ENCODE measurements around the gene SMCHD1. TPM values are rescaled to one million over a fixed set of nuclear protein-coding genes. Genes with fewer than 3 reads are reported as not detected.
"Not testable (repeated sequence)": the region's sequence is repeated elsewhere in the genome, so short reads cannot be mapped to it uniquely, and the experiment has no call there.

The SMCHD1 gene
- total RNA-seq, 1 donor from 2014 or later, result 25.2 TPM

DNA sequence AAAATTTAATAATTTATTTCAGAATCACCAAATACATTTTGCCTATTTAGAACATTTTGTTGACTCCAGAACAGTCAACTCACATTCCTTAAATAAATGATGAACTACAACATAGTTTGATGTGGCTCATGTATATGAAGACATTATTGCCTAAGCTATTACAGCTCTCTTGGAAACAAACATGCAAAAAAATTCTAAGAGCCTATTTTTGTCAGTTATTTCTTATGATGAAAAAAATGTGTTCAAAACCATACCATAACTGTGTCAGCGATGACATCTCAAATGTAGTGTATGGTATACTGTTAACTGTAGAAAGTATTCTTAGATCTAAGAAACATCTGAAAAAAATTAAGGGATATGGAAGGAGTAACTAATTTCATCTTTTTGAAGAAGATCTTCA, 185.0 kb downstream of the SMCHD1 start:
- intact Hi-C loops (cut with DNase I), result no loop called here
- ATAC-seq (no peak), DNase-seq (ENCODE audit: missing footprints) (no peak)

DNA sequence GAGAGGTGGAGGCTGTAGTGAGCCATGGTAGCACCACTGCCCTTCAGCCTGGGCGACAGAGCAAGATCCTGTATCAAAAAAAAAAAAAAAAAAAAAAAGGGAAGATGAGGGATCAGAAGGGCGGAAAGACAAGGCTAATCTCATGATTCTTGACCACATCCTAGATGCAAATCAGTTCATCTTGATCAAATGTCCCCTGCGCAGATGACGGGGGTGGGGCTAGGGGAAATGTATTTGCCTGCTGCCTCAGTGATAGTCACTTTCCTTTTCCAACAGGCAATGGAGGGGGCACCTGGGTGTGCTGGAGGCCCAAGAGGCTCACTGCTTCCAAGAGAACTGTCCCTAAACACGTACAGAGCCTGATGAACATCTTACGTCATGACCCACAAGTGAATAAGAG, 187.6 kb downstream of the SMCHD1 start:
- DNase-seq (ENCODE audit: missing footprints) (no peak), ATAC-seq (no peak)
- intact Hi-C loops (cut with DNase I), result no loop called here

GRCh38 chr18:2845172-2845571, 189.6 kb downstream of the SMCHD1 start:
- DNase-seq (ENCODE audit: missing footprints) (no peak), ATAC-seq (no peak)
- intact Hi-C loops (cut with DNase I), result no loop called here

DNA sequence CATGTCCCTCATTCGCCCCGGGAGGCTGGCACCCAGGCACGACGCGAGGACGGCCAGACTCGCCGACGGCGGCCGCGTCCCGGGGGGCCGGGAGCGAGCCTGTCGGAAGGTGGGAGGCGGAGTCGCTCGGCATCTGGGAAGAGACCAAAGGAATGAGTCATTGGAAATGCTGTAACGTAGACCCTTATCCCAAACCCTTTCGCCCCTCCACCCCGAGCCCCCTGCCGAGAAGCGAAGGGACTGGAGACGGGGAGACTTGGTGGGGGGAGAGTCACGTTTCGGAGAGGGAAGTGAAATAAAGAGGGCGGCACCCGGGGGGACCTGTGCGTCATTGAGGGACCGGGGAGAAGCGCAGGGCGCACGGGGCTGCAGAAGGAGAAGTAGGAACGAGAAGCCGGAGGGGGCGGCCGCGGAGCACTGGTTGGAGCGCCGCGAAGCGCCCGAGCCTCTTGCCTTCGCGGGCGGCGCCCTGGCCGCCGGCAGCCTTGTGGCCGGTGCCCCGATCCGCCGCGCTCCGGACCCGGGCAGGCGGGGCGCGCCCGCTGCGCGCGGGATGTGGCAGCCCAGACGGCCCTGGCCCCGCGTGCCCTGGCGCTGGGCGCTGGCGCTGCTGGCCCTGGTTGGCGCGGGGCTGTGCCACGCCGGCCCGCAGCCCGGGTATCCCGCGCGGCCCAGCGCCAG, 191.2 kb downstream of the SMCHD1 start, which contains the start of gene EMILIN2:
Gene EMILIN2 (plus strand): TSS at position 371 of the 681 bp plus-strand sequence. CDS start 183 bp downstream, at position 554.
- peak; percentile 95 for DNase-seq (ENCODE audit: missing footprints)
- peak; percentile 35 for ATAC-seq
- intact Hi-C loops (cut with DNase I), result no loop called here

GRCh38 chr18:2847317-2848246, 192.1 kb downstream of the SMCHD1 start:
- DNase-seq (ENCODE audit: missing footprints) (peak; percentile 81), ATAC-seq (peak; percentile 72)

DNA sequence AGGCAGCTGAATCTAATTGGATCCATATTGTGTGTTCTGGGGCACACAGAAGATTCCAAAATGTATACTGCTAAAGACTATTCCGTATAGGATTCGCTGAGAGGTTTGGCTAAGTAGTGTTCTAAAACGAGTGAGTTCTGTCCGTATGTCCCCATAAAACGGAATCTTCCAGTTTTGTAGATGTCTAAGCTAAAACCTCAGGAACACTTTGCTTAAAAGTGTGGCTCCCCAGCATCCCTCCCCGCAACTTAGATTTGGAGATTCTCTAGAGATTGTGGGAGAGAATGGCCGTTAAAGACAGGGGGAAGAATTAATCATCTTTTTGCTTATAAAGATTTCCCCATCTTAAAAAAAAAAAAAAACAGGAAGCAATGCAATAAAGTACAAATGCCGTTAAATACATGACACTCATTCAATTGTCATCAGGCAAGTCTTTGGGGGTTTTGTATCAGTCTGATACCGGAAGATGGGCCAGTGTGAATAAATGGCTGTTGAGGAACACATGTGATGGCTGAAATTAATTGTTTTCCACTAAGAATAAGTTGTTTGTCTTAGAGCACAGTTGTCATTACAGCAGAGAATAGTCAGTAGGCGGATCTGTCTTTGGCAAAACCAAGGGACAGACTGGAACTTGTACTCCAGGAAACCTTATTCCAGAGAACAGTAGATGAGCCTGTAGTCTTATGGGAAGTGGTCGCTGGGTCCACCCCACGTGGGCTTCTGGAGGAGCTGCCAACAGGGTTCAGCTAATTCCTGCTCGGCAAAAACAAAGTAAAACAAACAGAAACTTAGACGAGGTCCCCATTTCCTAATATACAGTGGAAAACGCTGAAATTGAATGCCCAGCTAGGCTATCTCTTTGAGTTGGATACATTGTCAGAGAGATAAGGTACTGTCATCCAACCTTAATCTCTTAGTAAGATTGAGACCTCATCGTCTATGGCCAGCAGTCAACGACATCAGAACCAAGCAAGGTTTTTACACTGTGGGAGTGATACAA, 193.0 kb downstream of the SMCHD1 start:
- ATAC-seq (no peak), DNase-seq (ENCODE audit: missing footprints) (no peak)
- intact Hi-C loops (cut with DNase I), result no loop called here

More at GRCh38 chr18:2847317-2848246, 192.1 kb downstream of the SMCHD1 start:
- intact Hi-C loops (cut with DNase I), result no loop called here

GRCh38 chr18:2850816-2851215, 195.3 kb downstream of the SMCHD1 start:
- intact Hi-C loops (cut with DNase I), result no loop called here
- DNase-seq (ENCODE audit: missing footprints) (no peak), ATAC-seq (no peak)

- intact Hi-C loops (cut with DNase I), result no loop called here
- no peak for DNase-seq (ENCODE audit: missing footprints)
- ATAC-seq, result no peak
Observed at GRCh38 chr18:2851771-2852170, 196.2 kb downstream of the SMCHD1 start.

GRCh38 chr18:2852460-2852859, 196.9 kb downstream of the SMCHD1 start:
- DNase-seq (ENCODE audit: missing footprints); ATAC-seq; intact Hi-C loops (cut with DNase I): not testable (repeated sequence)

- no peak for DNase-seq (ENCODE audit: missing footprints)
- intact Hi-C loops (cut with DNase I), result no loop called here
- no peak for ATAC-seq
Observed at GRCh38 chr18:2853173-2853925, 197.8 kb downstream of the SMCHD1 start.

- intact Hi-C loops (cut with DNase I), result no loop called here
- no peak for ATAC-seq
- no peak for DNase-seq (ENCODE audit: missing footprints)
Observed at GRCh38 chr18:2853926-2854664, 198.6 kb downstream of the SMCHD1 start.

Other genes with a start within 250 kb of the SMCHD1 start
- gene METTL4, start 84.2 kb upstream of the SMCHD1 start, total RNA-seq, result 7.3 TPM
- gene NDC80, start 84.2 kb upstream of the SMCHD1 start, total RNA-seq, result 0.54 TPM
- 24.6 TPM for gene EMILIN2, start 191.3 kb downstream of the SMCHD1 start, total RNA-seq

Measured in Right ventricle myocardium inferior (tissue), 1 donor.